Suprapubic skin (tissue), 4 donors: ENCODE measurements around the gene BUB1B. TPM values are rescaled to one million over a fixed set of nuclear protein-coding genes. Genes with fewer than 3 reads are reported as not detected.

Experiments
- DNase-seq, 2 donors: peaks; one replicate each; pipeline ENCODE4 v3.0.0-alpha.2; 2019; ENCODE audit warnings: low spot score in 2 of 2
- H3K27ac ChIP-seq: fragments of 200-600 bp; sonication (generic); one replicate; pipeline ENCODE4 v1.5.1; 2019
- H3K27me3 ChIP-seq: fragments of 200-600 bp; sonication (generic); one replicate; pipeline ENCODE4 v1.5.1; 2019
- H3K36me3 ChIP-seq: fragments of 200-600 bp; sonication (generic); one replicate; pipeline ENCODE4 v1.5.1; 2019
- H3K4me1 ChIP-seq: fragments of 200-600 bp; sonication (generic); one replicate; pipeline ENCODE4 v1.5.1; 2019
- H3K4me3 ChIP-seq: fragments of 200-600 bp; sonication (generic); one replicate; pipeline ENCODE4 v1.5.1; 2019; ENCODE audit warnings: mild to moderate bottlenecking
- H3K9me3 ChIP-seq: fragments of 200-600 bp; sonication (generic); one replicate; pipeline ENCODE4 v1.5.1; 2019
- EP300 ChIP-seq: sonication (generic); formaldehyde crosslinking; IDR thresholded peaks from one replicate; pipeline ENCODE4 v1.6.1; 2017; ENCODE audit warnings: antibody characterized with exemption
- POLR2A ChIP-seq, 2 donors: fragments of 450-650 bp; IDR thresholded peaks; one replicate each; pipeline ENCODE4 v1.6.1; 2017; ENCODE audit warnings: antibody characterized with exemption in 2 of 2, mild to moderate bottlenecking in 2 of 2, moderate library complexity in 2 of 2
- POLR2AphosphoS5 ChIP-seq, 3 donors: sonication (generic); formaldehyde crosslinking; IDR thresholded peaks; one replicate each; pipeline ENCODE4 v1.6.1; 2017; ENCODE audit warnings: antibody characterized with exemption in 3 of 3
- WGBS: methylation state at CpG from one replicate; pipeline ENCODE4 v1.1.5; 2018; 5-methylcytosine and 5-hydroxymethylcytosine counted together
- total RNA-seq, 4 donors: library from RNA; depleted of rRNA; stranded (reverse); fragments of >200 nt; gene quantifications; one replicate each; pipeline ENCODE4 v1.1.0, GENCODE V29; 2016
- TF ChIP-seq, protein P1 (sequence below), 2 donors: fragments of 200-600 bp in 1 of 2; fragments of 450-650 bp in 1 of 2; sonication (generic) in 1 of 2; IDR thresholded peaks; one replicate each; pipeline ENCODE4 v1.5.1; 2016 to 2019; ENCODE audit warnings: antibody characterized with exemption in 2 of 2, mild to moderate bottlenecking in 1 of 2, moderate library complexity in 1 of 2

The BUB1B gene
- total RNA-seq, 4 donors from 2014 or later = 1.8 to 12.2 (median 8.8) TPM

DNA sequence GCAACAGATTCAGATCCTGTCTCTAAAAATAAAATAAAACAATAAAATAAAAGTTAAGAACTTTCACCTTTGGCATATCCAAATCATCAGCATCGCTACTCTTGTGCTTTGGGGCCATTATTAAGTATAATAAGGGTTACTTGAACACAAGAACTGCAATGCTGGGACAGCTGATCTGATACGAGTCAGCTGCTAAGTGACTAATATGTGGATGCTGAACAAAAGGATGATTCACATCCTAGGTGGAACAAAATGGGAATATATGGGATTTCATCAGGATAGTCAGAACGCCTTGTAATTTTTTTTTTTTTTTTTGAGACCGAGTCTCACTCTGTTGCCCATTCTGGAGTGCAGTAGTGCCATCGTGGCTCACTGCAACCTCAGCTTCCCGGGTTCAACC is 29.7 kb downstream of the BUB1B start:
- DNase-seq = no peak
- Histone ChIP-seq H3K27ac (no peak overlapping the region), H3K4me3 (no peak overlapping the region), H3K27me3 (no peaks in the 10 kb centered on the region), H3K4me1 (no peaks in the 10 kb centered on the region), H3K36me3 (no peaks in the 10 kb centered on the region), H3K9me3 (no peaks in the 10 kb centered on the region)
- WGBS = 93% methylated on average over 6 of the region's 6 CpGs
- no peak for TF ChIP-seq POLR2AphosphoS5 (IDR thresholded peaks at IDR 0.05)

DNA sequence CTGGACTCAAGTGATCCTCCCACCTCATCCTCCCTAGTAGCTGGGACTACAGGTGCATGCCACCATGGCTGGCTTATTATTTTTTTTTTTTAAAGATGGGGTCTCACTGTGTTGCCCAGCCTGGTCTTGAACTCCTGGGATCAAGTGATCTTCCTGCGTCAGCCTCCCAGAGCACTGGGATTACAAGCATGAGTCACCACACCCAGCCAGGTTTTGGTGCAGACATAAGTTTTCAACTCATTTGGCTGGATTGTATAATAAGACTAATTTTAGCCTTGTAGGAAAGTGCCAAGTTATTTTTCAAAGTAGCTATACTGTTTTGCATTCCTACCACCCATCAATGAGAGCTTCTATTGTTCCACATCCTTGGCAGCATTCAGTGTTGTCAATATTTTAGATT is 32.1 kb downstream of the BUB1B start:
- H3K4me1 ChIP-seq = no peaks in the 10 kb centered on the region
- WGBS = 77% methylated on average over 1 of the region's 1 CpG
- H3K9me3 ChIP-seq = no peaks in the 10 kb centered on the region
- no peak overlapping the region for H3K4me3 ChIP-seq
- no peak overlapping the region for H3K27ac ChIP-seq
- no peak for DNase-seq
- TF ChIP-seq POLR2A (IDR thresholded peaks at IDR 0.05) (no peak), EP300 (no peak), POLR2AphosphoS5 (IDR thresholded peaks at IDR 0.05) (no peak)
- TF ChIP-seq, protein P1, sequence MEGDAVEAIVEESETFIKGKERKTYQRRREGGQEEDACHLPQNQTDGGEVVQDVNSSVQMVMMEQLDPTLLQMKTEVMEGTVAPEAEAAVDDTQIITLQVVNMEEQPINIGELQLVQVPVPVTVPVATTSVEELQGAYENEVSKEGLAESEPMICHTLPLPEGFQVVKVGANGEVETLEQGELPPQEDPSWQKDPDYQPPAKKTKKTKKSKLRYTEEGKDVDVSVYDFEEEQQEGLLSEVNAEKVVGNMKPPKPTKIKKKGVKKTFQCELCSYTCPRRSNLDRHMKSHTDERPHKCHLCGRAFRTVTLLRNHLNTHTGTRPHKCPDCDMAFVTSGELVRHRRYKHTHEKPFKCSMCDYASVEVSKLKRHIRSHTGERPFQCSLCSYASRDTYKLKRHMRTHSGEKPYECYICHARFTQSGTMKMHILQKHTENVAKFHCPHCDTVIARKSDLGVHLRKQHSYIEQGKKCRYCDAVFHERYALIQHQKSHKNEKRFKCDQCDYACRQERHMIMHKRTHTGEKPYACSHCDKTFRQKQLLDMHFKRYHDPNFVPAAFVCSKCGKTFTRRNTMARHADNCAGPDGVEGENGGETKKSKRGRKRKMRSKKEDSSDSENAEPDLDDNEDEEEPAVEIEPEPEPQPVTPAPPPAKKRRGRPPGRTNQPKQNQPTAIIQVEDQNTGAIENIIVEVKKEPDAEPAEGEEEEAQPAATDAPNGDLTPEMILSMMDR (IDR thresholded peaks at IDR 0.05) = no peak
- H3K27me3 ChIP-seq = no peaks in the 10 kb centered on the region
- no peaks in the 10 kb centered on the region for H3K36me3 ChIP-seq

DNA sequence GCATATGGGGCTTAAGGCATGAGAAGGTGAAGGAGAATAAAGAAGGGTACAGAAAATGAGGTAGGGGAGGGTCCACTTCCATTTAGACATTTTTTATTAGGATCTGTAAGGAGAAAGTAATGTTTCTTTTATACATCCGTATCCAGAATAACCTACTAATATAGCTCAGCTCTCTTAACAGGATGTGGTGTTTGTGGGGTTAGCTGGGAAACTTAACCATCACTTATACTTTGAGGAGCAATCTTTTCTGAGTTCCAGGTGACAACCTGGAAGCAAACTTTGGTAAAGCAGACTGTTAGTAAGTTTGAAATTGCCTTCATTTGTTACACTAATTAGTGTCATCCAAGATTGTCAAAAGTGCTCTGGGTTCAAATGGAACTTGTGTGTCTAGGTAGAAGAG is 36.6 kb downstream of the BUB1B start:
- Histone ChIP-seq H3K9me3 (no peaks in the 10 kb centered on the region), H3K4me1 (no peaks in the 10 kb centered on the region), H3K27ac (no peak overlapping the region), H3K27me3 (no peaks in the 10 kb centered on the region), H3K36me3 (no peaks in the 10 kb centered on the region), H3K4me3 (no peak overlapping the region)
- WGBS = 93% methylated on average over 1 of the region's 1 CpG
- TF ChIP-seq EP300 (no peak), POLR2A (IDR thresholded peaks at IDR 0.05) (no peak), POLR2AphosphoS5 (IDR thresholded peaks at IDR 0.05) (no peak)
- TF ChIP-seq, protein P1 (IDR thresholded peaks at IDR 0.05) = no peak
- DNase-seq = no peak

DNA sequence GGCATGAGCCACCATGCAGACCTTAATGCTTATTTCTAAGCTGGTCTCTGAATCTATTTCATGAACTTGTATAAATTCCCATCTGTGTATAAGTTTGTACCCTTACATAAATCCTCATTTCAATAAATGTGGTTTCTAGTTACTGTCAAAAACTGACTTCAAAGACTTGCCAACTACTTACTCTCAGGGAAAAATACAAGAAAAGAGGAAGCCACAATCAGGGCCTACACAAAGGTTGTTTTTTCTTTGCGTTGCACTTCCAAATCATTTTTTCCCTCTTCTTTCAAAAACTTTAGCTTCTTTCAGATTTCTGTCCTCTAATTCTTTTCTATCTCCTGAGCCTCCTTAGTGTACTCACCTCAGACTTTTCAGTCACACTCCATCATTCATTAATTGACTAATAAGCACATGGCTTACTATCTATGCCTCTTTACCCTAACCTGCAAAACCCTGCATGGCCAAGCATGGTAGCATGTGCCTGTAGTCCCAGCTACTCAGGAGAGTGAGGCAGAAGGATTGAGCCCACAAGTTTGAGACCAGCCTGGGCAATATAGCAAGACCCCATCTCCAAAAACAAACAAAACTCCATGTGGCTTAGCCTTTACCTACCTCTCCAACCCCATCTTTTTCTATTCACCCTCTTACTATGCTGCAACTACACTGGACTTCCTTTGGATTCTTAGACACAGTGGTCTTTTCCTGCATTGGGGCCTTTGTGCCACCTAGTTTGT is 37.7 kb downstream of the BUB1B start:
- no peaks in the 10 kb centered on the region for H3K36me3 ChIP-seq
- H3K27me3 ChIP-seq = no peaks in the 10 kb centered on the region
- H3K4me1 ChIP-seq = no peaks in the 10 kb centered on the region
- no peak overlapping the region for H3K4me3 ChIP-seq
- H3K9me3 ChIP-seq = no peaks in the 10 kb centered on the region
- TF ChIP-seq POLR2AphosphoS5 (IDR thresholded peaks at IDR 0.05) (no peak), POLR2A (IDR thresholded peaks at IDR 0.05) (no peak), EP300 (no peak)
- TF ChIP-seq, protein P1 (IDR thresholded peaks at IDR 0.05) = no peak
- no peak overlapping the region for H3K27ac ChIP-seq
- DNase-seq = no peak
- 86% methylated on average over 1 of the region's 1 CpG for WGBS

DNA sequence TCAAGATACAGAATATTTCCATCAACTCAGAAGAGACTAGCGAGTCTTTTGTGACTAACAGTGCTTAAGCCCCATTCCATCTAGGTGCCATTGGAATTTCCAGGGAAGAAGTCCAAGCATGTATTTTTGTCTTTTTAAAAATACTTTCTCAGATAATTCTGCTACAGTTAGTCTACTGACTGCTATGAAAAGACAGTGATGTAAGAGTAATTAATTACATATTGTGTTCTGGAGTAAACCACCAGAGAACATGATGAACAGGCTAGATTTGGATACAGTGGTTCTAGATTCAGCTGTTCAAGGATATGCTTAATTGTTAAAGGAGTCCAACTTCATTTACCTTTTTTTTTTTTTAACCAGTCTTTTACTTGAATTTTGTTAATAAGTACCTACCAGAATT is 43.2 kb downstream of the BUB1B start:
- H3K27ac ChIP-seq = no peak overlapping the region
- no peak overlapping the region for H3K4me3 ChIP-seq
- no peaks in the 10 kb centered on the region for H3K27me3 ChIP-seq
- no peaks in the 10 kb centered on the region for H3K4me1 ChIP-seq
- 92% methylated on average over 1 of the region's 1 CpG for WGBS
- H3K36me3 ChIP-seq = no peaks in the 10 kb centered on the region
- TF ChIP-seq, protein P1 (IDR thresholded peaks at IDR 0.05) = no peak
- TF ChIP-seq POLR2AphosphoS5 (IDR thresholded peaks at IDR 0.05) (no peak), POLR2A (IDR thresholded peaks at IDR 0.05) (no peak), EP300 (no peak)
- no peaks in the 10 kb centered on the region for H3K9me3 ChIP-seq
- DNase-seq = no peak
